Thyroid gland (tissue), 4 donors: Measurements from ENCODE around the gene METRNL. TPM values are rescaled to one million over a fixed set of nuclear protein-coding genes. Genes with fewer than 3 reads are reported as not detected.
"Not testable (repeated sequence)": the region's sequence is repeated elsewhere in the genome, so short reads cannot be mapped to it uniquely, and the experiment has no call there.

Experiments
- DNase-seq, 2 donors: peaks; one replicate each; pipeline ENCODE4 v3.0.0-alpha.2; 2019
- H3K27ac ChIP-seq, 3 donors: fragments of 200-600 bp; sonication (generic); 1 replicate in 2 of 3; 2 replicates in 1 of 3; pipeline ENCODE4 v1.5.1; 2016 to 2019; ENCODE audit warnings: mild to moderate bottlenecking in 1 of 3, moderate library complexity in 1 of 3
- H3K27me3 ChIP-seq: fragments of 200-600 bp; sonication (generic); one replicate; pipeline ENCODE4 v1.5.1; 2019
- H3K36me3 ChIP-seq, 2 donors: fragments of 200-600 bp; sonication (generic); one replicate each; pipeline ENCODE4 v1.5.1; 2016 to 2019
- H3K4me1 ChIP-seq, 2 donors: fragments of 200-600 bp; sonication (generic); one replicate each; pipeline ENCODE4 v1.5.1; 2017 to 2019
- H3K4me3 ChIP-seq, 3 donors: fragments of 200-600 bp; sonication (generic); replicated peaks in 1 of 3; 1 replicate in 2 of 3; 2 replicates in 1 of 3; pipeline ENCODE4 v1.5.1; 2016; ENCODE audit warnings: mild to moderate bottlenecking in 1 of 3
- H3K9me3 ChIP-seq: fragments of 200-600 bp; sonication (generic); one replicate; pipeline ENCODE4 v1.5.1; 2017
- POLR2A ChIP-seq, 2 donors: fragments of 450-650 bp; IDR thresholded peaks; one replicate each; pipeline ENCODE4 v1.6.1; 2017; ENCODE audit warnings: antibody characterized with exemption in 2 of 2, mild to moderate bottlenecking in 2 of 2, moderate library complexity in 1 of 2
- WGBS, 2 donors: methylation state at CpG; one replicate each; pipeline ENCODE4 v1.1.5; 2017; 5-methylcytosine and 5-hydroxymethylcytosine counted together
- intact Hi-C: fragments of 100-400 bp; cut with DNase I; formaldehyde crosslinking; loops from one replicate; pipeline ENCODE4 v1.15.1; 2023
- total RNA-seq, 4 donors: library from RNA; depleted of rRNA; stranded (reverse); fragments of >200 nt; gene quantifications; one replicate each; pipeline ENCODE4 v1.2.3, GENCODE V29; 2016
- TF ChIP-seq, protein P1 (sequence below), 6 experiments: fragments of 200-600 bp in 3 of 6; fragments of 450-650 bp in 3 of 6; sonication (generic) in 3 of 6; IDR thresholded peaks; one replicate each; pipeline ENCODE4 v1.5.1; 2016 to 2019; ENCODE audit warnings: antibody characterized with exemption in 6 of 6, mild to moderate bottlenecking in 2 of 6, inconsistent platforms in 1 of 6, moderate library complexity in 1 of 6

Gene METRNL
- total RNA-seq, 4 donors from 2014 or later = 57.5 to 89.7 (median 73.3) TPM

DNA sequence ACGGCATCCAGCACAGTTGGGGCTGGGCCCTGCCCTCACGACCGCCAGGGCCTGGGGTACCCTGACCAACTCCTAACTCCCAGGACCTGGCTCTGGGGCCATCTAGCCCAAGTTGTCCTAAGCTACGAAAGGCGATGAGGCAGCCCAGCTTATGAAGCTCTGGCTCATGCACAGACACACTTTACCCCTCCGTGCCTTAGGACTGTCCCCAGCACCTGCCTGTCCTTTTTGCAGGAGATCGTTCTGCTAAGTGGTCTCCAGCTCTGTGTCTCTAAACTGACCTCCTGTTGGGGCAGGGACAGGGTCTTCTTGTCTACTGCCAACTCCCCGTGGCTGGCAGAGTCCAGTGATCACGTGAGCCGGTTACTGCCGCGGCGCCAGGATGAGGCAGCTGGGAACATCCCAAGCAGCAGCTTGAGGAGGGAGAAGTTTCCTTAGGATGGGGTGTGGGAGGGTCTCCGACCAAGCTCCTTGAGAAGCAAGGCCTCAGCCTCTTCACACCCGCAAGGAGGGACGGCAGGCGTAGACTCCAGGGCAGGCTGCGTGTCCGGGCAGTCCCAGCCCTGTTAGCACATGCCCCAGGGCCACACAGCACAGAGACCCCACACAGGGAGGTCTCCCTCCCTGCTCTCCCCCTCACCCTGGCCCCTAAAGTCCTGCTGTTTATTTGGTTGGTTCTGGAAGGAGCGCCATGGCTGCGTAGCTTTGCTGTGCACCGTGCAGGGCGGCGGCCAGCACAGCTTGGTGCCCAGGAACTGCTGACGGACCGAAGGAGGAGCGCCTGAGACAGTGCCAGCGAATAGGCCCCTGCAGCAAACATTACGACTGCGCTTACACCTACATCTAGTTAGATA lies 16.4 kb upstream of the METRNL start:
- Histone ChIP-seq H3K4me1 (peaks cover 20 to 28% of the 10 kb centered on the region in 2 donors), H3K4me3 (no peak overlapping the region), H3K36me3 (no peaks in the 10 kb centered on the region), H3K9me3 (no peaks in the 10 kb centered on the region), H3K27ac (no peak overlapping the region), H3K27me3 (no peaks in the 10 kb centered on the region)
- 94 to 96% methylated on average over 25 to 27 of the region's 30 CpGs for WGBS, 2 donors
- intact Hi-C loops = no loop called here
- no peak for TF ChIP-seq POLR2A (IDR thresholded peaks at IDR 0.05)
- TF ChIP-seq, protein P1, sequence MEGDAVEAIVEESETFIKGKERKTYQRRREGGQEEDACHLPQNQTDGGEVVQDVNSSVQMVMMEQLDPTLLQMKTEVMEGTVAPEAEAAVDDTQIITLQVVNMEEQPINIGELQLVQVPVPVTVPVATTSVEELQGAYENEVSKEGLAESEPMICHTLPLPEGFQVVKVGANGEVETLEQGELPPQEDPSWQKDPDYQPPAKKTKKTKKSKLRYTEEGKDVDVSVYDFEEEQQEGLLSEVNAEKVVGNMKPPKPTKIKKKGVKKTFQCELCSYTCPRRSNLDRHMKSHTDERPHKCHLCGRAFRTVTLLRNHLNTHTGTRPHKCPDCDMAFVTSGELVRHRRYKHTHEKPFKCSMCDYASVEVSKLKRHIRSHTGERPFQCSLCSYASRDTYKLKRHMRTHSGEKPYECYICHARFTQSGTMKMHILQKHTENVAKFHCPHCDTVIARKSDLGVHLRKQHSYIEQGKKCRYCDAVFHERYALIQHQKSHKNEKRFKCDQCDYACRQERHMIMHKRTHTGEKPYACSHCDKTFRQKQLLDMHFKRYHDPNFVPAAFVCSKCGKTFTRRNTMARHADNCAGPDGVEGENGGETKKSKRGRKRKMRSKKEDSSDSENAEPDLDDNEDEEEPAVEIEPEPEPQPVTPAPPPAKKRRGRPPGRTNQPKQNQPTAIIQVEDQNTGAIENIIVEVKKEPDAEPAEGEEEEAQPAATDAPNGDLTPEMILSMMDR (IDR thresholded peaks at IDR 0.05) = no peak
- DNase-seq = peak in 1 of 2 donors; percentile 0

DNA sequence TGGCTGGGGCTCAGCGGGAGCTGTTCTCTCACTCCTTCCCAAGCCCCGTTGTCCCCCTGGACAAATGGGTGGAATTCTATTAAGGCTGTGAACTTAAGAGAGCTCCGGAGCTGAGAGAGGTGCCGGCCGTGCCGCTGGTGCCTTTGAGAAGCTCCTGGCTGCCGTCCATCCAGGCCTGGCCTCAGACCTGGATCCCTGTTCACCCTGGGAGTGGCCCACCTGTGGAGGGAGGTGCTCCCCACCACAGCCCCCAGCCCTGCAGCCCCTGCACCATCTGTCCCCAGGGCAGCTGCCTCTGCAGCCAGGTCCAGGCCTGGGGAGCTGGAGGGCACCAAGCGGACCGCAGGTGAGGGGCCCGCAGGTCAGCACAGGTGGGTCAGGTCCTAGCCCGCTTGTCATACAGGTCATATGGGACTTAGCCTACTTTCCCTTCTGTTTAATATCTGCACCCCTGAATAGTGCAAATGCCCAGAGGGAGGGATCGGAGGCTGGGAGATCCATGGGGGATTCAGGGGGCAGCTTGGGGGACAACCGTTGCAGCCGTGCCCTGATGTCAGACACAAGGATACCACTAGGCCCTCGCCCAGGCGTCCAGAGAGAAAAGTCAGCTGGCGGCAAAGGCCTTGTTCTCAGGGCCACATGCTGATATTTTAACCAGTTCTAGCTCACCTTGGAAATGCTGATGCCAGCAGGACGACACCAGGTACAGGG lies 15.2 kb upstream of the METRNL start:
- Histone ChIP-seq H3K27me3 (no peaks in the 10 kb centered on the region), H3K4me1 (peaks cover 12 to 22% of the 10 kb centered on the region in 2 donors), H3K9me3 (no peaks in the 10 kb centered on the region), H3K4me3 (no peak overlapping the region), H3K27ac (peak overlapping the region; percentile 48 to 66 (median 58)), H3K36me3 (no peaks in the 10 kb centered on the region)
- WGBS, 2 donors = 76 to 93% methylated on average over 10 to 15 of the region's 18 CpGs
- DNase-seq = peak; percentile 45 to 64
- intact Hi-C loops = no loop called here
- TF ChIP-seq POLR2A (IDR thresholded peaks at IDR 0.05) = no peak
- TF ChIP-seq, protein P1 (IDR thresholded peaks at IDR 0.05) = no peak

DNA sequence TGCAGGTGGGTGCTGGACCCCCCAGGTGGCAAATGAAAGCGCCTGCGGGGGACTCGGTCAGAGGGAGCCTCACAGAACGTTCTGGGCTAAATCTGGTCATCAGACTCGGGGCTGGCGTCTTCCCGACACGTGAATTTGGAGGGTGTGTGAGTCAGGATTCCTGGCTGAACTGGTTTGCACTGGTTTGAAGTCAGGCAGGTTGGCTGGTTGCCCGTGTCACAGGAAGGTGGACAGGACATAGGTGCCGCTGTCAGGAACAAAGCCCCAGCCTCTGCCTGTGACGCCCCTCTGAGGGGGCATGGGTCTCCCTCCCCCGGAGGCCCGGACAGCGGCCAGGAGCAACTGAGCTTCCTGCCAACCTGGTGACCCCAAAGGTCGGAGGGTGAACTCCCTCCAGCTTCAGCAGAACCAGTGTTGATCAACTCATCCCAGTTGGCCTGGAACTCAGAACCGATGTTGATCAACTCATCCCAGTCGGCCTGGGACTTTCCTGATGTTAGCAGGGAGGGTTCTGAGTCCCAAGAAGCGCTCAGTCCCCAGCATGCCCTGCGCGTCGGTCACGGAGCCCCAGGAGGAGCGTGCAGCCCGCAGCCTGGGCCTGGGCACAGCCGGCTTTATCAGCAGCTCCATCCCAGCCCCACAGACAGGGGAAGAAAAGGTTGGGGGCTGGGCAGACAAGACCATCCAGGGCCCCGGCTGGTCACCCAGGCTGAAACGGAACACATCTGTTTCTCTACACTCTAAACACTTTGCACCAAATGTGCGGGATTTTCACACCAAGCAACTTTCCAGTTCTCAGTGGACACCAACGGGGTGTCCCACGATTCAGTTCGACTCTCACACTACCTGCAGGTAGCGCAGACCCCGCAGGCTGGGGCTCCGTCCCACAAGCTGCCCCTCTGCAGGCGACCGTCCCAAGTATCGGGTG lies 14.4 kb upstream of the METRNL start:
- Histone ChIP-seq H3K9me3 (no peaks in the 10 kb centered on the region), H3K4me3 (no peak overlapping the region), H3K27ac (peak overlapping the region; percentile 48 to 66 (median 58)), H3K27me3 (no peaks in the 10 kb centered on the region), H3K36me3 (no peaks in the 10 kb centered on the region), H3K4me1 (peaks cover 12 to 22% of the 10 kb centered on the region in 2 donors)
- WGBS, 2 donors = 77 to 81% methylated on average over 22 to 29 of the region's 37 CpGs
- TF ChIP-seq, protein P1 (IDR thresholded peaks at IDR 0.05) = no peak
- TF ChIP-seq POLR2A (IDR thresholded peaks at IDR 0.05) = no peak
- peak; percentile 92 to 96 for DNase-seq
- intact Hi-C loops = no loop called here

DNA sequence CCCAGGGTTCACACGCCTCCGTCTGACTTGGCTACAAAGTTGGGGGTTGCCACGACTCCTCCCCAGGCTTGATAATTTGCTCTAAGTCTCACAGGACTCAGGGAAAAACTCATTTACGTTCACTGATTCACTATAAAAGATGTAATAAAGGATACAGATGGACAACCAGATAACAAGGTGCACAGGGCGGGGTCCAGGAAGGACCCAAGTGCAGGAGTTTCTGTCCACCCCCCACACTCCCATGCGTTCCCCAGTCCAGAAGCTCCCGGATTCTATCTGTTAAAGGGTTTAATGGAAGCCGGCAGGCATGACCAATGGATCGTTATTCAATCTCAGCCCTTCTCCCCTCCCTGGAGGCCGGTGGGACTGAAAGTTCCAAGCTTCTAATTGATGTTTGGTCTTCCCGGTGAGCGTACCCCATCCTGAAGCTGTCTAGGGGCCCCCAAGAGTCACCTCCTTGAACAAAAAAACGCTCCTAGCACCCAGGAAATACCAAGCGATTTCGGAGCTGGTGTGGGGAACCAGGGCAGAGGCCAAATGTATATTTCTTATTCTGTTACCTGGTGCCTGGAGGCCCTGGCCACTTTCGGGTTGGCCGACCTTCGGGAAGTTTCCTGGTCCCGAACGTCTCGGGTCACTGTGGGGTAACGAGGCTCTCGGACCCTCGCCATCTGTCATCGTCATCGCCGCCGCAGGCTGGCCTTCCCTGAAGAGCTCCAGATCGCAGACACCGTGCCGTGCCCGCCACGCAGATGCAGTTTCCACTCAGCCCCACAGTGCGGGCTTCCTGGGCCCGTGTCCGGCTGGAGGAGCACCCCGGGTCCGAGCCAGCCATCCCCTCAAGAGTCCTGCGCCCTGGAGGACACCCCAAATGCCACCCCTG lies 13.5 kb upstream of the METRNL start:
- WGBS, 2 donors = 93 to 94% methylated on average over 37 to 39 of the region's 39 CpGs
- TF ChIP-seq, protein P1 (IDR thresholded peaks at IDR 0.05) = no peak
- no peaks in the 10 kb centered on the region for H3K9me3 ChIP-seq
- intact Hi-C loops = no loop called here
- no peak overlapping the region for H3K27ac ChIP-seq
- H3K36me3 ChIP-seq = no peaks in the 10 kb centered on the region
- H3K27me3 ChIP-seq = no peaks in the 10 kb centered on the region
- H3K4me1 ChIP-seq = peaks cover 12 to 22% of the 10 kb centered on the region in 2 donors
- no peak overlapping the region for H3K4me3 ChIP-seq
- DNase-seq = peak; percentile 1

DNA sequence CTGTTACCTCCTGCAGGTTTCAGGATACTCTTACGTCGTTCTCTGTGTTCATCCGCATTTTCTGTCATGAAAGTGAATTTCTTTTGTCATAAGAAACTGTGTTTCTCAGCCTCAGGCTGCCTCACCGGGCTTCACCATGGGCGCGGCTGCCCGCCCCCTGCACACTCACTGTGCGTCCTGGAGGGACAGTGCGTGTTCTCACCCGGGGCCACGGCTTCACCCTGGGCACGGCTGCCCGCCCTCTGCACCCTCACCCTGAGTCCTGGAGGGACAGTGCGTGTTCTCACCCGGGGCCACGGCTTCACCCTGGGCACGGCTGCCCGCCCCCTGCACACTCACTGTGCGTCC lies 12.9 kb upstream of the METRNL start:
- H3K4me1 ChIP-seq = peaks cover 12 to 22% of the 10 kb centered on the region in 2 donors
- H3K27ac ChIP-seq, H3K9me3 ChIP-seq, H3K27me3 ChIP-seq, intact Hi-C loops, H3K36me3 ChIP-seq, H3K4me3 ChIP-seq, DNase-seq: not testable (repeated sequence)
- 77 to 87% methylated on average over 9 to 11 of the region's 19 CpGs for WGBS, 2 donors
